RWPE1 (cell line): Measurements from ENCODE around the gene PIP4K2A.

Source experiments
- CTCF ChIA-PET: fragments of 350-600 bp; sonication (Branson Sonifier 250); formaldehyde crosslinking; extraction: SDS; loops from one replicate; lab custom pipeline; 2021; lab: Yijun Ruan, JAX
- POLR2A ChIA-PET: fragments of 400-600 bp; formaldehyde crosslinking; extraction: SDS; loops from one replicate; lab custom pipeline; 2020; ENCODE audit warnings: antibody characterized with exemption; ENCODE audit not compliant: low non-redundant PET; lab: Yijun Ruan, JAX
- DNase-seq: peaks from one replicate; pipeline ENCODE4 v3.0.0; 2012; ENCODE audit warnings: low spot score
- H3K27ac ChIP-seq: fragments of 450-650 bp; 2 replicates; pipeline ENCODE4 v1.5.1; 2017
- CTCF ChIP-seq: fragments of 450-650 bp; conservative IDR thresholded peaks from 2 replicates; pipeline ENCODE4 v1.5.1; 2017; ENCODE audit warnings: low read depth, mild to moderate bottlenecking

The PIP4K2A gene

GRCh38 chr10:22652988-22653481 is 61.3 kb downstream of the PIP4K2A start:
- DNase-seq, result no peak
- TF ChIP-seq CTCF, result no peak
- H3K27ac ChIP-seq, result no peak overlapping the region
- CTCF ChIA-PET, result interaction anchor here (0.7 kb wide), 1 partner anchor 51 kb away, joined by 6 read pairs; no protein-coding TSS in a partner anchor
- POLR2A ChIA-PET, result no interaction called here

- ChIA-PET CTCF (interaction anchor here (0.5 to 0.6 kb wide), 3 partner anchors 217 to 646 kb away, joined by 3 read pairs; no protein-coding TSS in a partner anchor), POLR2A (no interaction called here)
- TF ChIP-seq CTCF, result no peak
- no peak for DNase-seq
- no peak overlapping the region for H3K27ac ChIP-seq
Measured at GRCh38 chr10:22651276-22651980, 63.0 kb downstream of the PIP4K2A start.

DNA sequence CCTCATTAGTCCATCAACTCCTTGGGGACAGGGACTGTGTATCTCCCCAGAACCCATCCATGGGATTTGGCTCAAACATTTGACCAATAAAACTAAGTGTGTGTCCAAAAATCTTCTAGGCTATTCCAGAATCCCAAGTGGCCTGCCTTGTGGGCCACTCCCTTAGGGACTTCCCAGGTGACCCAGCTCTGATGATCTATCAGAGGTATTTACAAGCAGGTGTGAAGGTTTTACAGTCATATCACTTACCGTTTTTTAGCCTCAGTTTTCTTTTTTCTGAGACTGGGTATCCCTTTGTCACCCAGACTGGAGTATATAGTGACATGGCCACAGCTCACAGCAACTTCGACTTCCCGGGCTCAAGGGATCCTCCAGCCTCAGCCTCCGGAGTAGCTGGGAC is 64.4 kb downstream of the PIP4K2A start:
- DNase-seq, result no peak
- TF ChIP-seq CTCF, result no peak
- POLR2A ChIA-PET, result no interaction called here
- no peak overlapping the region for H3K27ac ChIP-seq
- CTCF ChIA-PET, result interaction anchor here (0.7 kb wide), 2 partner anchors 39 to 296 kb away, joined by 3 to 12 read pairs; no protein-coding TSS in a partner anchor

DNA sequence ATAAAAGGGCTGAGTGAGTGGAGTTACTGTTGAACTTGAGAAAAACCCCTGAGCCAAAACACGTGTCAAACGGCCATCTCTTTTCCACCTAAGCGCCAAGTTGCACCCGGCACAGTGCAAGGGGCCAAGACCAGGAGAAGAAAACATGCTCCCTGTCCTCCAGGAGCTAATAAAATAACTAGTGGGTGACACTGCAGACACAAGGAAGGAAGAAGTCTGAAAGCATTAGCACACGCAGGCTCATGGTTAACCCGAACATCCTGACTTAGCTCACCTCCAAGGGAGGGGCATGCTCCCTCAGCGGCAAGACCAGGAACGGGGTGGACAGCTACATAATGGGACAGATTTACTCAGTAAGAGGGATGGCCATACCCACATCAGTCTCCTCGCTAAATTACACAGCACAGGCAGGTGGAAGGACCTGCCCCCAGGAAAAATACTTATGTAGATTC is 65.0 kb downstream of the PIP4K2A start:
- POLR2A ChIA-PET, result no interaction called here
- H3K27ac ChIP-seq, result no peak overlapping the region
- CTCF ChIA-PET, result interaction anchor here (0.5 to 0.9 kb wide), 2 partner anchors 8 to 64 kb away, joined by 4 read pairs; no protein-coding TSS in a partner anchor
- DNase-seq, result no peak
- no peak for TF ChIP-seq CTCF

DNA sequence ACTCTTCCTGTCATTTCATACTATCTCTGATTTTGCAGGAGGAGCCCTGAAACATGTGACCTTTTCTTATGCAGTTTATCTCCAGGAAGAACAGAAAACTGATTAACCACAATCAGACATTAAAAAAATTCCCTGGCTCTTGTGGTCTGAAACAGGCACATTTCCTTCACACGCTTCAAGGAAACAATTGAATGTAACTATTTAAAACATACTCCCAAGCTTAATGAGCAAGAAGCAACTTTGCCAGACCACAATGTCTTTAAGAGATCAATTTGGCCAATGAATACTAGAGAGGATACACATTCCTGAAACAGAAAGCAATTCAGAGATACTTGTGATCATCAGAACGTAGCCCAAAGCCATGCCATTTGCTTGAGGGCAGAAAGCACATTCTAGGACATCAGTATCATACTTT is 65.8 kb downstream of the PIP4K2A start:
- DNase-seq, result no peak
- no peak for TF ChIP-seq CTCF
- no peak overlapping the region for H3K27ac ChIP-seq
- ChIA-PET POLR2A (no interaction called here), CTCF (interaction anchor here (0.9 kb wide), 1 partner anchor 9 kb away, joined by 4 read pairs; no protein-coding TSS in a partner anchor)

DNA sequence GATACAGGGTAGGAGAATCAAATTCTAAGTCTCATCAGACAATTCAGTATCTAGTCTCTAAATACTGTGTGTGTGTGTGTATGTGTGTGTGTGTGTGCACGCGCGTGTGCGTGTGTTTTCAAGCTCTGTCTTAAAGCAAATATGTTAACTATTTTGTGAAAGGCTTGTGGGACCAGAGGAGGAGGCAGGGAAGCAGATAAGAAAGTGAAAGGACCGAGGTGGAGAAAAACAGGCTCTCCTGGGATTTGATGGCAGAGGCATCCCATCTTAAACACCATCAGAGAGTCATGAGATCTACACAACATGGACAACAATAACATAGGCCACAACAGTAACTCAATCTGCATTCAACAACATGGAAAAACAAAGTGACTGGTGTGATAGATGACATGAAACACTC is 67.1 kb downstream of the PIP4K2A start:
- CTCF ChIA-PET, result no interaction called here
- POLR2A ChIA-PET, result no interaction called here
- H3K27ac ChIP-seq, result no peak overlapping the region
- DNase-seq, result no peak
- no peak for TF ChIP-seq CTCF
